ENCODE results near the gene SSR1.
"Not testable (repeated sequence)": the region's sequence is repeated elsewhere in the genome, so short reads cannot be mapped to it uniquely, and the experiment has no call there.

SSR1 gene

GRCh38 chr6:7316658-7317533 lies 3.9 kb upstream of the SSR1 start:
- no peak for DNase-seq

GRCh38 chr6:7315948-7316365 lies 3.0 kb upstream of the SSR1 start:
- DNase-seq = no peak

- DNase-seq = not testable (repeated sequence)
Observed at GRCh38 chr6:7315087-7315947, 2.3 kb upstream of the SSR1 start.

- DNase-seq = no peak
Observed at GRCh38 chr6:7314414-7314813, 1.4 kb upstream of the SSR1 start.

- DNase-seq = peak in 1 of 2 donors; percentile 19
Observed at GRCh38 chr6:7313505-7314165, 636 bp upstream of the SSR1 start.

GRCh38 chr6:7311917-7312615 lies 933 bp downstream of the SSR1 start:
- peak; percentile 29 to 46 for DNase-seq

- no peak for DNase-seq
Observed at GRCh38 chr6:7311176-7311575, 1.8 kb downstream of the SSR1 start.

GRCh38 chr6:7309050-7309449 lies 3.9 kb downstream of the SSR1 start:
- no peak for DNase-seq

GRCh38 chr6:7307533-7307932 lies 5.5 kb downstream of the SSR1 start:
- DNase-seq = no peak

- DNase-seq = no peak
Observed at GRCh38 chr6:7304821-7305220, 8.2 kb downstream of the SSR1 start.

- no peak for DNase-seq
Observed at GRCh38 chr6:7301702-7302101, 11.3 kb downstream of the SSR1 start.

- DNase-seq = no peak
Observed at GRCh38 chr6:7300926-7301325, 12.1 kb downstream of the SSR1 start.

- no peak for DNase-seq
Observed at GRCh38 chr6:7298113-7298512, 14.9 kb downstream of the SSR1 start.

GRCh38 chr6:7296602-7297001 lies 16.4 kb downstream of the SSR1 start:
- no peak for DNase-seq

- DNase-seq = no peak
Observed at GRCh38 chr6:7295916-7296315, 17.1 kb downstream of the SSR1 start.

- no peak for DNase-seq
Observed at GRCh38 chr6:7292596-7293255, 20.3 kb downstream of the SSR1 start.

- no peak for DNase-seq
Observed at GRCh38 chr6:7290079-7290478, 22.9 kb downstream of the SSR1 start.

- no peak for DNase-seq
Observed at GRCh38 chr6:7285416-7285815, 27.6 kb downstream of the SSR1 start.

- no peak for DNase-seq
Observed at GRCh38 chr6:7283676-7284075, 29.3 kb downstream of the SSR1 start.

GRCh38 chr6:7282097-7282906 lies 30.7 kb downstream of the SSR1 start:
- no peak for DNase-seq

GRCh38 chr6:7276199-7276524 lies 36.8 kb downstream of the SSR1 start:
- no peak for DNase-seq
